Measurements from ENCODE around the gene WNT4.

WNT4 gene

GRCh38 chr1:22163564-22163963, 20.7 kb upstream of the WNT4 start:
- no peak for DNase-seq (ENCODE audit: low read depth in 2 of 2)

GRCh38 chr1:22163137-22163536, 20.2 kb upstream of the WNT4 start:
- DNase-seq (ENCODE audit: low read depth in 2 of 2), result no peak

GRCh38 chr1:22159891-22160290, 17.0 kb upstream of the WNT4 start:
- DNase-seq (ENCODE audit: low read depth in 2 of 2), result no peak

DNA sequence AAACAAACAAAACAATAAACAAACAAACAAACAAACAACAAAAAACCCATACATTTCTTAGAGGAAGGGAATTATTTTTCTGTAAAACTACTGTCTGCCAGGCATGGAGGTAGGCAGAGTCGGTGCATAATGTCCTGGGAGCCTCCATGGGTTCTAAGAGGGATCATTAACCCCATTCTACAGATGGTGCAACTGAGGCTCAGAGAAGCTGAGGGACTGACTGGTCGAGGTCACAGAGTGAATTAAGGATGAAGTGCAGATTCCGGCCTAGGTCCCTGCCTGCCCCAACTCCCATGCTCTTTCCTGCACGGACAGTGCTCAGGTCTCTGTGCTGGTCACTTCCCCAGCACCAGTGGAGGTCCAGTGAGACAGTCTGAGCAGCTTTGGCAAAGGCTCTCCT, 15.8 kb upstream of the WNT4 start:
- DNase-seq (ENCODE audit: low read depth in 2 of 2), result no peak

GRCh38 chr1:22157359-22157966, 14.6 kb upstream of the WNT4 start:
- no peak for DNase-seq (ENCODE audit: low read depth in 2 of 2)

- DNase-seq (ENCODE audit: low read depth in 2 of 2), result no peak
Observed at GRCh38 chr1:22155517-22155916, 12.6 kb upstream of the WNT4 start.

DNA sequence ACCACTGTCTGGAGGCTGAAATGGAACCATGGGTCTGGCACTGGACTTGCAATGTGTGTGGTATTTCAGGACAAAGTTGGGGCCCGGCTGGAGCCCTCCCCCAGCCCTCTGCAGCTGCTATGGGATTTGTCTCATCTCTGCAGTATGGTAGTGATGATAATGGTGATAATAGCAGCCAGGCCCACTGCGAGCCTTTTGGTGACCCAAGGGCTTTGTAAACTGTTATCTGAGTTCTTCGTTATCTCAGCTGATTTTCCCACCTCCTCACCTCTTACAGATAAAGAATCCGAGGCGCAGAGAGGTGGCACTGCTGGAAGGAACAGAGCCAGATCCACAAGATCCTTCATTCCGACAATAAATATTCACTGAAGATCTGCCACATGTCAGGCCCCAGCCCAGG, 11.7 kb upstream of the WNT4 start:
- DNase-seq (ENCODE audit: low read depth in 2 of 2), result no peak

DNA sequence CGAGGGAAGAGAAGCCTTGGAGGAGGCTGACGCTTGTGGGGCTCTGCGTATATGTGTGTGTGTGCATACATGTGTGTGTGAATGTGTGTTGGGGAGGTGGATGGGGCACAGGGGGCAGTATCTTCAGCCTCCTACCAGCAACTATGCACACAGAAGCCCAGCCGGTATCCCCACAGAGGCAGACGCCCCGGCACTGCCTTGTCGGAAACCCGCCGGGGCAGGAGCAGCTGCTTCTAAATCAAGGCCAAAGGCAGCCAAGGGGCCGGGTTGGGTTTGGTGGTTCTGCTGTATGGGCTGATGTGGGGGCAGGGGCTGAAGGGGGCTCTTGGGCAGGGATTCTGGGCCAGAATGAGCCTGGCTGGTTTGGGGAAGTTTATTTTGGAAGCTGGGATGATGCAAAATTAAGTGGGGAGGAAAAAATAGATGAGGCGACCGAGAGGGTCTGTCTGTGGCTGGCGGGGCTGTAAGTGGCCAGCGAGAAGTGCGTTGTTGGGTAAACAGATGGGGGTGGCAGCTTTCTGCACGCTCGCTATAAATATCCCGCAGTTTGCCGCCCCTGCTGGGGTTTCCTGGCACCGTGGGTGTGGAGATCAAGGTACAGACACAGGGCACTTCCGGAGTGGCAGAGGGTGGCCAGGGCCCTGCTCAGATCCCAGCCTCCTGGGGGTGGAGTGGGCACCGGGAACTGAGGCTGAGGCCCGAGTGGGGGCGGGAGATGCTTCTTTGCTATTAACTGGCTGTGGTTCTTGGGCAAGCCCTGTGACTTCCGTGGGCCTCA, 11.0 kb upstream of the WNT4 start:
- no peak for DNase-seq (ENCODE audit: low read depth in 2 of 2)

GRCh38 chr1:22150923-22151322, 8.0 kb upstream of the WNT4 start:
- DNase-seq (ENCODE audit: low read depth in 2 of 2), result no peak

- DNase-seq (ENCODE audit: low read depth in 2 of 2), result no peak
Observed at GRCh38 chr1:22142315-22143064, 407 bp downstream of the WNT4 start.

DNA sequence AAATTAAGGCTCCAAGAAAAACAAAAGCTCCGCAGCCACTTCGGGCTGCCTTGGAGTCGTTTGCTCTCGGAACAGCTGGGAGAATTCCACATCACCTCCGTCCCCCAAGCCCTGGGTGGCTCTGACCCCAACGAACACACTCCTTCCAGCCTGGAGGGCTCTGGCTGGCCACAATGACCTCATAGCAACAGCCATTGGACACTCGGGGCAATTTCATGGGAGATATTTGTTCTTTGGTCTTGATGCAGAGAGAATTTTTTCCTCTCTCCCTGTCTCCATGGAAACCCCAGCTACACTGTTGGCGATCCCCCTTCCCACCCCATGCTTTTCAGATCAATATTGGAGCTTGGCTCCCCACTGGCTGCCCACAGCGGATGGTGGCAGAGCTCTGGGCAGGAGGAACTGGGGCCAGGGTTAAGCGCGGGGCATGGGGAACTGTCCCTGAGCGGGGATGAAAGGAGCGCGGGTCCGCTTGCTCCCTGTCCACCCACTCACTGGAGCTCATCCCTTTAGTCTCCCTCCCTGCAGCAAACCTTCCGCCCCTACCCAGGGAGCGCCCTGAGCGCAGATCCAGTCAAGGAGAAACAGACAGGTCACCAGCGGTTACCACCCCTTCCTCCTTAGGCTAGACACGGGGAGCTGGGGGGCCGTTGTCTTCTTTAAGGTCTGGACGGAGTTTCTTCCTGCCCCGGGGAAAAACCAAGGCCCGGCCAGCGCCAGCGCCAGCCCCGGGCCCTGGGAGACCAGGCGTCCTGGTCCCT, 1.2 kb downstream of the WNT4 start:
- DNase-seq (ENCODE audit: low read depth in 2 of 2), result no peak

GRCh38 chr1:22140694-22141093, 2.2 kb downstream of the WNT4 start:
- DNase-seq (ENCODE audit: low read depth in 2 of 2), result no peak

DNA sequence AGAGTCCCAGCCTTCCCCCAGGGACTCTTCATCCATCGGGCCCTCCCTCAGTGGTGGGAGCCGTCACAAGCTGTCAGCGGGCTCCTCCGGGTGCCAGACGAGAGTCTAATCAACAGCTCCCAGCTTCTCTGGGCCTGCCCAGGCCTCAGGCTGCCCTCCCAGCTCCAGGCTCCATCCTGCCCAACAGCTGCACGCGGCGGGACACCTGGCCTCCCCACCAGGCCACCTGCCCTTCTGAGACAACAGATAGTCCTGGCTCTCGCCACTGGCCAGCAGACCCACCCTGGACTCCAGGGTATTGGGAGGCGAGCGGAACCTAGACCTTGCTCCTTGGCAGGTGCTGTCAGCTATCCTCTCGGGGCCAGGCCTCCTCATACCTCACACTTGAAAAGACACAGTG, 3.1 kb downstream of the WNT4 start:
- DNase-seq (ENCODE audit: low read depth in 2 of 2), result no peak

DNA sequence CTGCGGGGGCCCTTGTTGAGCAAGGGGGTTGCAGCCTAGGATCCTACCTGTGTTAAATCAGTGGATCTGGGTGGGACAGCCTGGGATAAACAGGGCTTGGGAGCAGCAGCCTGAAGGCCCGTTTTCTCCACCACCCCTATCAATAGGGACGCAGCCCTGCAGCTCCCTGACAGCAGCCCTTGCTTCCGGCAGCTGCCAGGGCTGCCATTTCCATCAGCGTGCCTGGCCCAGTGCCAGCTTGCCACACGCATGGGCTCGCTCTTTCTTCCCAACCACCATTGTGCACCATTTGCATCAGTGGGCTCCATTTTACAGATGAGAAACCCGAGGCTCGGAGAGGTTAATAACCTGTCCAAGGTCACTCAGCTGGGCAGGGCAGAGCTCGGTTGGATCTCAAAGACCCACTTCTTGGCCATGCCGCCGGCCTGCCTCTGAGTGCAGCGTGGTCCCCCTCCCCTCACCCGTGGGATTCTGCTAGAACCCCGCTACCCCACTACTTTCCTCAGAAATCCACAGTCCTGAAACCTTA, 3.8 kb downstream of the WNT4 start:
- DNase-seq (ENCODE audit: low read depth in 2 of 2), result no peak

DNA sequence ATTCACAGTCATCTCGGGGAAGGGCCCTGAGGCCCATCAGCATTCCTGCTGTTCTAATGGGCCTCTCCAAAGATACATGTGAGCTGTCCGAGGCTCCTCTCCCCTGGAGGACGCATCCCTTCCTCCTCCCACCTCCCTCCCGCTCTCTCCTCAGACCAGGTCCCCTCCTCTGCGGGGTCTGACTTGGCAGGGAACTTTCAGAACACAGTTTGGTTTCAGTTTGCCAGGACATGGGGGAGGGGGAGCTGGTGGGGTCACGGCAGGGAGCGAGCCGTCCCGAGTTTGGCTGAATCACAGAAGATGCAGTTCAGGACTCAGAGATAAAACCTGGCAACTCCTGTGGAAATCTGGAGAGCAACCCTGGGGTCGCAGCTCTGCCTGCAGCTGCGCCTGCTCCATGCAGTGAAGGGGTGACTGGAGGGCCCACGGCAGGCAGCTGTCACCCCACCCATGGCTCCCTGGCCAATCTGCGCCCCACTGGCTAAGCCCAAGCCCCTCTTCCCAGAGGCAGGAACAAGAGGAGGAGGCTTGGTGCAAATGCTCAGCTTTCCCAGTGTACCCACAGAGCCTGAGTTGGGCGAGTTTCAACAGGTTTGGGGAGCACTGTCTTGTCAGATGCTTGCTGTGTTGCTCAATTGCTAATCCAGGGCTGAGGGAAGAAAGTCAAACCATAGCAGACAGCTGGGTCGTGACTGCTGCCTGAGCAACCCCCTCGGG, 5.7 kb downstream of the WNT4 start:
- DNase-seq (ENCODE audit: low read depth in 2 of 2), result no peak

DNA sequence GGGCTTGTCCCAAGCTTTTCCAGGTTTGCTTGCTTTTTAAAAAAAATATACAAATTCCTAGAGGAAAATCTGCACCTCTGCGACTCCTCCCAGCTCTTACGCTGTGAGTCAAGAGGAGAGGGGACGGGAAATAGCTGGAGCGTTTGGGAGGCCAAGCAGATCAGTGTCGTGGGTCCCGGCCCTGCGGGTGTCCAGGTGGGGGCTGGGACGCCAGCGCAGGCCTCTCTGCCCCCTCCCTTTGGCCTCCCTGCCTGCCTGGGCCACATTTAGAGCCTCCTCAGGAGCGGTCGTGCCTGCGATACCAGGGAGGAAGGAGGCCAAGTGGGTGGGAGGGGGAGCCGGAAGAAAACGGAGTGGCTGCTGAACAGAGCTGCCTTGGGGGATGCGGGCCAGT, 9.0 kb downstream of the WNT4 start:
- DNase-seq (ENCODE audit: low read depth in 2 of 2), result no peak

- no peak for DNase-seq (ENCODE audit: low read depth in 2 of 2)
Observed at GRCh38 chr1:22133247-22133930, 9.5 kb downstream of the WNT4 start.

DNA sequence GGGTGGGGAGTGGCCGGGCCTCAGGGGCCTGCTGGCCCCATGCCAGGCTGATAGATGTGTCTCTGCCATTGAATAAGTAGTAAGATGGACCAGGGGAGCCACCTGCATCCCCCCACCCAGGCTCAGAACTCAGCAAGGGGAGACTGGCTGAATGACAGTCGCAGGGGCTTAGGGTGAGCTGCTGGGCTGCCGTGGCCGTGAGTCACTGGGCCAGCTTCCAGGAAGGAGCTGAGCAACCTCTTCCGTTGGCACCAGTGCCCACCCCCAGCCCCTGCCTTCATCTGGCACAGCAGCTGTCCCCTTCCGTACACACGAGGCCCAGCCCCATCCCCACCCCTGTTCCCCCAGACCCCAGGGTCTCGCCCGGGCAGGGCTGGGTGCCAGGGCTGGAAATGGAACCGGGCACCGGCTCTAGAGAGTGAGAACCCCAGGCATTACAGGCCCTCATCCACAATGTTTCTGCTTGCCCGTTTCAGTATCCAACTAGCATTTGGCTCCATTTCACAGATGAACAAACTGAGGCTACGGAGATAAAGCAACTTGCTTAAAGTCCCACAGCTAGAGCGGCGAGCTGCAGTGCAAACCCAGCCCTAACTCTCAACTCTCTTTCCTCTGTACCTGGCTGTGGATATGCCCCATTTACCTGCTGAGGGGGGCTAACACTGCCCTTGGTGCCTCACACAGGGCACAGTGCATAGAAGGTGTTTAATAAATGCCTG, 10.2 kb downstream of the WNT4 start:
- DNase-seq (ENCODE audit: low read depth in 2 of 2), result no peak

GRCh38 chr1:22131875-22132486, 10.9 kb downstream of the WNT4 start:
- DNase-seq (ENCODE audit: low read depth in 2 of 2), result peak; percentile 8 to 16

- no peak for DNase-seq (ENCODE audit: low read depth in 2 of 2)
Observed at GRCh38 chr1:22131062-22131461, 11.8 kb downstream of the WNT4 start.

Data from stimulated activated CD8-positive, alpha-beta memory T cell treated with anti-CD3 and anti-CD28 coated beads, Interleukin-2, amount 100 ng/mL, for 1 hour (primary cell).